Measurements from ENCODE around the gene ADPRHL1.

The ADPRHL1 gene

GRCh38 chr13:113414335-113414734 lies 39.0 kb downstream of the ADPRHL1 start:
- DNase-seq, result no peak

DNA sequence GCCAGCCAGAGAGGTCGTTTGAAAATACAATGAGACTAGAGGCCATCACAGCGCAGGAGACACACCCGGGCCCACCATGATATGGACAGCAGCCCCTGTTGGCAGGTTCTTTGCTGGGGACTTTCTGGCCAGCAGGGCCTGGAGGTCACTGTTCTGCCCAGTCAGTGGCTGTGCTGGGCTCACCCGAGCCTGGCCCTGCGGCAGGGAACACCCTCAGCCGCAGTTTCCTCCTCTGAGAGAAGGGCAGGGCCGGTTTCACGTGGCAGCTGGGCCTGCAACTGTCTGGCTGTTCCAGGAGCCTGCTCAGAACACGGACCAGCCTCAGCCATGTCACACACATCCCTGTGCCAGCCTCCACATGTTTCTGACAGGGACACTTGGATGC lies 39.4 kb downstream of the ADPRHL1 start:
- no peak for DNase-seq

- no peak for DNase-seq
Observed at GRCh38 chr13:113413178-113413897, 40.0 kb downstream of the ADPRHL1 start.

- DNase-seq, result no peak
Observed at GRCh38 chr13:113412440-113412839, 40.8 kb downstream of the ADPRHL1 start.

GRCh38 chr13:113411216-113412023 lies 41.9 kb downstream of the ADPRHL1 start:
- no peak for DNase-seq

DNA sequence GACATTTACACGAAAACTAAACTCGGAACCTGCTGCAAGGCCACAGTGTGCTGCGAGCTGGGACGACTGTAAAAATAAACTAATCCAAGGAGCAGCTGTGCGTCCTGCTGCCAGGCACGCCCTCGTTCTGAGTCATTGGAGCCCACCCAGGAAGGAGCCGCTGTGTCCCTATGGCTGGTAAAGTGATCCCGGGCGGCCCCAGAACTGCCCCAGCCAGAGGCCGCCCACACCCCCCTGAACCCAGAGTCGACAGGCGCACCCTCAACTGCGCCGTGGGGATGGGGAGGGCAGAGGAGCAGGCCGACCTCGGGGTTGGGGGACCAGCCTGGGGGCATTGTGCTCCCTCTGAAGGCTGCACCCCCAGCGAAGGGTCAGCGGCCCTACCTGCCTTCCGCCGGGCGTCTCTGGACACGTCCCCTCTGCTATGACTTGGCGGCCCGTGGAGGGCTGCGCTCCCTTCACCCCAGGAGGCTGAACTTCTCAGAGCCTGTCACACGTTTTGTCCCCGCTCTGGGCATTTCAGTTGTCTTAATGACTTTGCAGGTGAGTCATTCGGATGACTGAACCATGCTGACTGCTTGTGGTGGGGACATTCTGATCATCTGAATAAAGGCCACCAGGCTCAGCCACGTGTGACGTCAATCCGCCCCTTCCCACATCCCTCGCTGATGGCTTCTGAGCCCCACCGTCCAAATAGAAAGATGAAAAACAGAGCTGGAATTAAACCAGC lies 42.7 kb downstream of the ADPRHL1 start:
- DNase-seq, result no peak

GRCh38 chr13:113408562-113408961 lies 44.7 kb downstream of the ADPRHL1 start:
- no peak for DNase-seq

- no peak for DNase-seq
Observed at GRCh38 chr13:113407531-113408393, 45.5 kb downstream of the ADPRHL1 start.

- no peak for DNase-seq
Observed at GRCh38 chr13:113407103-113407530, 46.2 kb downstream of the ADPRHL1 start.

DNA sequence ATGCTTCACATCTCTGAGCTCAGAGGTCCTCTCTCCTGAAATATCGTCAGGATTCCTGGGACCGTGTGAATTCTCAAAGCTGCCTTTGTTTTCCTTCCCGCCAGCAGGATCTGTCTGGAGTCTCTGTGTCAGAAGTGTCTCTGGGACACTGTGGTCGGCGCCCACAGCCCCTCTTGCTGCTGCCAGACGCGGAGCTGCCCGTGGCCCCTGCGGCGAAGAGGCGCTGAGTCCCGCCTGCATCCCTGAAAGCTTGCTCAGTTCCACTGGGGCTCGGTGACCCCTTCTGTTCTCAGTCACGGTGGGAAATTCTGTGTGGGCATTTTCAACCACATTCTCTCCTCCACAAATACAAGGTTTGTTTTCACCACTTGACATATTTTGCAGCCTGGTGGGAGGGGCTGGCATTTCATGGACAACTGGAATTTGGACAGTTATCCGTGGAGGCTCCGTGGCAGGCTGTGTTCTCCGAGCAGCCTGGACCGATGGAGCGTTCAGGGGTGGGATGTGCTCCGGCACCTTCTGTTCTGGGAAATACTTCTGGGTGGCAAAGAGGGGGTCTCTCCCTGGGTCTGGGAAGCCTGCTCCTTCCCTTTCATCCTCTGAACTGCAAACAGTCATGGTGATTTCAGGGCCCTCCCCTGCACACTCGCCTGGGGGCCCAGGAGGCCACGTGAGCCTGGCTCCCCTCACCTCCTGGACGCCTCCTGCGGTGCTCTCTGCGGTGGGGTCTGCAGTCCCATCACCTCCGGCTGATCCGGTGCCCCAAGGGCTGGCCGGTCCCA lies 46.8 kb downstream of the ADPRHL1 start:
- no peak for DNase-seq

- DNase-seq, result no peak
Observed at GRCh38 chr13:113405481-113406300, 47.6 kb downstream of the ADPRHL1 start.

DNA sequence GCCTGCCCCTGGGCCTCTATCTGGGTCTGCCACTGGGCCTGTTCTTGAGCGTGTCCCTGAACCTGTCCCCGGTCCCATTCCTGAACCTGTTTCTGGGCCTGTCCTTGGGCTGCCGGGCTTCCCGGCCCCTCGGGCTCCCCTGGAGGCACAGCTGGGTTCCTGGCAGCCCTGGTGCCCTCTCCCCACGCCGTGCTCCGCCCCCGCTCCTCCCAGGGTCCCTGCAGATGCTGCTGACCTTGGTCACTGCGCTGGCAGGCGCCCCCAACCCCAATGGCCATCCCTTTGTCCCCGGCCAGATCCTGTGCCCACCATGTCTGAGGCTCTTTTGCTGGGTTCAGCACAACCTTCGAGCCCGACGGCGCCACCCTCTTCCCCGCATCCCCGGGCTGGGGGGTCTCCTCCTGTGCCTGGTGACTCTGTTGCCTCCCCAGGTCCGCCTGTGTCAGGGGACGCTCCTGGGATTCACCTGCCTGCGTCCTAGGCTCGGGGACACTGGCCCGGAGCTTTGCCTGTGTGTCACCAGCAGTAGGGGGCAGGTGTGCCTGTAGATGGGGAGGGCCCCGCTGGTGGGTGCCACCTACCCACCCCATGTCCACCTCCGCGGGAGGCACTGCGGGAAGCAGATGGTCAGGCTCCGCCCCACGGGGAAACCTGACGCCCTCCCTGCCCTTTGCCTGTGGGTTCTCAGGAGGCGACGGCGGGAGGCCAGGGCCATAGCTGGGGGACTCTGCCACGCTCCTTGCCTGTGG lies 48.4 kb downstream of the ADPRHL1 start:
- no peak for DNase-seq

DNA sequence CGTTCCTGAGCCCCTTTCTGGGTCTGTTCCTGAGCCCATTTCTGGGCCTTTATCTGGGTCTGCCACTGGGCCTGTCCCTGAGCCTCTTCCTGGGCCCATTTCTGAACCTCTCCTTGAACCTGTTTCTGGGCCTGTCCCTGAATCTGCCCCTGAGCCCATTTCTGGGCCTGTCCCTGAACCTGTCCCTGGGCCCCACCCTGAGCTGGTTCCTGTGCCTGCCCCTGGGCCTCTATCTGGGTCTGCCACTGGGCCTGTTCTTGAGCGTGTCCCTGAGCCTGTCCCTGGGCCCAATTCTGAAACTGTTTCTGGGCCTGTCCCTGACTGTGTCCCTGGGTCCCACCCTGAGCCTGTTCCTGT lies 48.9 kb downstream of the ADPRHL1 start:
- DNase-seq, result no peak

DNA sequence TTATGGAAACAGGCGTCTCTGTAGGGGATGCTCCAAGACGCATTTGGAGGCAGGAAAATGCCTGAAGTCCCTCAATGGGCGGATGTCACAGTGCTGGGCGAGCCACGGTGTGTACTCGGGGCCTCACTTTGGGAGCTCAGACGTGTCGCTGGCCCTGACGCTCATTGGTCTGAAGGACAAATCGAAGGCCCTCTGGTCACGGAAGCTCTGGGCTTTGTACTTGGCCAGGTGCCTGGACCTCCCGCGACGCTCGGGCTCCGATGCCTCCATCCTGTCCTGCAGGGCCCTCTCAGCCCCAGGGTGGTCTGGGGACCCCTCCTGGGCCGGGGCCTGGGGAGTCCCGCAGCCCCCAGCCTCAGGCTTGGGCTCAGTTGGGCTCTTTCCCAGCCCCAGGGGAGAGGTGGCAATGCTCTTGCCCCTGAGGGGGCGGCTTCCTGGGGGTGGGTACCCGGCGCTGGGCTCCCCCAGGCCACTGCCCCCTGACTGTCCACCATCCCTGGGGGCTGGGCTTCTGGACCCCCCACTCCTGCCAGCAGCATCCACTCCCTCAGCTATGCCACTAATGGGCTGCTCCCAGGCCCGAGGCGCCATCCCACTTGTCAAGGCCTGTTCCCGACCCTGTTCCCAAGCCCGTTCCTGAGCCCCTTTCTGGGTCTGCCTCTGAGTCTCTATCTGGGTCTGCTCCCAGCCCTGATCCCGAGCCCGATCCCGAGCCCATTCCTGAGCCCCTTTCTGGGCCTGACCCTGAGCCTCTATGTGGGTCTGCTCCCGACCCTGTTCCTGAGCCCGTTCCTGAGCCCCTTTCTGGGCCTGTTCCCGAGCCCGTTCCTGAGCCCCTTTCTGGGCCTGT lies 49.8 kb downstream of the ADPRHL1 start:
- DNase-seq, result no peak

- no peak for DNase-seq
Observed at GRCh38 chr13:113402471-113403254, 50.6 kb downstream of the ADPRHL1 start.

DNA sequence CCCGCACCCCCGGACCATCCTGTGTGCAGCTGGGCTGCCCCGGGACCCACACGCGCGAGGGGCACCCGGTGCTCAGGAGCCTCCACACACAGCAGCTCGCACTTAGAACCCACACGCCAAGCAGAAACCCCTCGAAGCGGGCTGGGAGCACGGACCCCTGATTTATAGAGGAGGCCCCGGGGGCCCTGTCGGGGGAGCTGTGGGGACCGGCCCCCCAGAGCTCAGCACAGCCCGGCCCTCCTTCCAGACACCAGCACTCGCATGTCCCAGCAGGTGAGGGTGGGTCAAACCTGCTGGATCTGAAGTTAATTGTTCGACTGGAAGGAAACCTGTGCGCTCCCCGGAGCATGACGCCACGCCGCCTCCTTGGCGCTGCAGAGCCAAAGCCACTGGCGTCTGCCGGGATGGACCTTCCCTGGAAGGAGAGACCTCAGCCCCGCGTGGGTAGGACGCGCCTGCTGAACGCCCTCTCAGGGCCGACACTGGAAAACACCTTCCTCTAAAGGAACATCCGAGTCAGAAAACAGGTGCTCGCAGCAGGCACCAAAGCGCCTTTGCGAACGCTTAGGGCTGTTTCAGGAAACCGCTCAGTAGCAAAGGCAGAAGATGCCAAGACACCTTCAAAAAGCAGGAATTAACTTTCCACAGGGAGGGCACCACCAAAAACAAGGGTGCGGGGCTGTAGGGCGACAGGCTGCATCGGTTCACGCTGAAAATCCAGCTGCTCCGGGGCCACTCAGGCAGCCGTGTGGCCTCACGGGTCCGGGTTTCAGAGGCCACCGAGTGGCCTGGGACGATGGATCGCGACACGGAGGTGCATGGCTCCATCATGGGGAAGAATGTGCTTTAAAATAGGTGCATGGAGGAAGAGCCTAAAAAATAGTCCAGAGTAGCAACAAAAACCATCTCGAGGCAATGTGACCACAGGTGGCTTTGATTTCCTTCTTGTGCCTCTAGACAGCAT lies 51.6 kb downstream of the ADPRHL1 start:
- DNase-seq, result no peak

Data from hematopoietic multipotent progenitor cell treated with erythropoietin and hydrocortisone succinate and interleukin-3 and kit ligand, for 8 days (in vitro differentiated cells).